HepG2 (cell line): ENCODE results near the gene MYL11. TPM values are rescaled to one million over a fixed set of nuclear protein-coding genes. Genes with fewer than 3 reads are reported as not detected.
A peak's percentile ranks its signal among the peaks of the same experiment; 100 is the strongest.
"Not testable (repeated sequence)": the region's sequence is repeated elsewhere in the genome, so short reads cannot be mapped to it uniquely, and the experiment has no call there.

ENCODE experiments used
- ATAC-seq: fragments of 200-7000 bp; cut with Tn5 transposase; 3 replicates; pipeline ENCODE4 v1.9.1; 2020; ENCODE audit warnings: mild to moderate bottlenecking, moderate library complexity
- BruUV-seq: library from RNA; stranded (reverse); fragments of 400-500 nt; replicated peaks from 2 replicates; lab custom pipeline; 2021; lab: Mats Ljungman, UMichigan
- CTCF ChIA-PET: fragments of 300-600 bp; formaldehyde crosslinking; extraction: SDS; loops from one replicate; lab custom pipeline; 2021; ENCODE audit warnings: low total read pairs, inconsistent platforms, low intra/inter-chr PET ratio; lab: Yijun Ruan, JAX
- POLR2A ChIA-PET: fragments of 350-600 bp; sonication (Branson Sonifier 250); formaldehyde crosslinking; loops from one replicate; lab custom pipeline; 2020; ENCODE audit warnings: antibody characterized with exemption, inconsistent platforms; lab: Yijun Ruan, JAX
- DNase-seq: peaks from one replicate; pipeline ENCODE4 v3.0.0-alpha.2; 2015; ENCODE audit warnings: low spot score
- FAIRE-seq: peaks from 3 replicates; lab custom pipeline; 2011; peaks lifted over from hg19 to GRCh38; lab: Jason Lieb, UNC
- H2AFZ ChIP-seq: one replicate; pipeline ENCODE4 v1.6.1; 2011; ENCODE audit warnings: low read length, inconsistent platforms
- H3K27ac ChIP-seq: fragments of 300-600 bp; 3 replicates; pipeline ENCODE4 v1.8.0; 2011; ENCODE audit warnings: mixed run types, mild to moderate bottlenecking, mixed read lengths, low read length, inconsistent platforms; ENCODE audit not compliant: insufficient read depth; ENCODE audit errors: extremely low read length
- H3K27me3 ChIP-seq, 2 experiments: fragments of 200-600 bp in 1 of 2; 2 replicates in 1 of 2; 3 replicates in 1 of 2; pipeline versions ENCODE4 v1.6.0 to v1.8.0; 2011; ENCODE audit warnings: low read length in 2 of 2, mild to moderate bottlenecking in 2 of 2, moderate library complexity in 2 of 2, inconsistent platforms in 1 of 2; ENCODE audit not compliant: insufficient read depth in 2 of 2, control insufficient read depth in 1 of 2
- H3K36me3 ChIP-seq, 2 experiments: fragments of 200-600 bp in 1 of 2; replicated peaks in 1 of 2; 2 replicates in 1 of 2; 3 replicates in 1 of 2; pipeline versions ENCODE4 v1.5.1 to v1.8.0; 2011; ENCODE audit warnings: low read length in 2 of 2, inconsistent platforms in 1 of 2; ENCODE audit not compliant: insufficient read depth in 2 of 2, control insufficient read depth in 1 of 2
- H3K4me1 ChIP-seq: 2 replicates; pipeline ENCODE4 v1.5.1; 2012; ENCODE audit warnings: low read length, inconsistent platforms; ENCODE audit not compliant: insufficient read depth
- H3K4me2 ChIP-seq: 2 replicates; pipeline ENCODE4 v1.6.0; 2011; ENCODE audit warnings: low read depth, low read length, inconsistent platforms
- H3K4me3 ChIP-seq, 3 experiments: fragments of 200-600 bp in 1 of 3; sonication (generic), shearing (Covaris generic) in 1 of 3; replicated peaks in 1 of 3; 2 replicates each; pipeline ENCODE4 v1.5.1; 2011 to 2016; ENCODE audit warnings: low read length in 3 of 3, inconsistent platforms in 2 of 3, low read depth in 2 of 3, mild to moderate bottlenecking in 2 of 3, control low read depth in 1 of 3, mixed read lengths in 1 of 3; ENCODE audit not compliant: insufficient read depth in 1 of 3
- H3K79me2 ChIP-seq: one replicate; pipeline ENCODE4 v1.6.1; 2011; ENCODE audit warnings: low read length, inconsistent platforms; ENCODE audit not compliant: insufficient read depth
- H3K9ac ChIP-seq: 2 replicates; pipeline ENCODE4 v1.6.0; 2011; ENCODE audit warnings: mild to moderate bottlenecking, low read depth, low read length, inconsistent platforms; ENCODE audit not compliant: insufficient read depth
- H3K9me3 ChIP-seq: 2 replicates; pipeline ENCODE4 v1.5.1; 2012; ENCODE audit warnings: mild to moderate bottlenecking, low read length
- H4K20me1 ChIP-seq: 2 replicates; pipeline ENCODE4 v1.6.0; 2011; ENCODE audit warnings: inconsistent platforms, mild to moderate bottlenecking, low read length, moderate library complexity; ENCODE audit not compliant: insufficient read depth
- FOXP1 ChIP-seq, 2 experiments: fragments of 450-650 bp in 1 of 2; IDR thresholded peaks; 2 replicates each; pipeline ENCODE4 v1.6.1; 2017 to 2018; ENCODE audit warnings: antibody characterized with exemption in 1 of 2
- NFE2L1 ChIP-seq: sonication (generic); formaldehyde crosslinking; IDR thresholded peaks from 2 replicates; pipeline ENCODE4 v1.4.0; 2020; ENCODE audit warnings: missing genetic modification reagents, mild to moderate bottlenecking, borderline replicate concordance
- ZBTB33 ChIP-seq: sonication (generic); formaldehyde crosslinking; IDR thresholded peaks from 2 replicates; pipeline ENCODE4 v1.4.0; 2020; ENCODE audit warnings: missing genetic modification reagents
- ZNF136 ChIP-seq: sonication (generic); formaldehyde crosslinking; IDR thresholded peaks from 2 replicates; pipeline ENCODE4 v1.8.1; 2022; ENCODE audit warnings: low read depth, mild to moderate bottlenecking, moderate library complexity, missing genetic modification reagents
- ZNF770 ChIP-seq: sonication (generic); formaldehyde crosslinking; IDR thresholded peaks from 2 replicates; pipeline ENCODE4 v1.5.0; 2020; ENCODE audit warnings: mild to moderate bottlenecking, missing genetic modification reagents
- WGBS: methylation state at CpG from one replicate; pipeline ENCODE4 v1.1.6; 2017; ENCODE audit warnings: low lambda C conversion rate; 5-methylcytosine and 5-hydroxymethylcytosine counted together
- in situ Hi-C: cut with HindIII; loops from 2 replicates; pipeline ENCODE4 v1.10.0; 2017; ENCODE audit warnings: low pct_unique_long_range_greater_than_20kb; ENCODE audit not compliant: extremely low pct_ligation_motif_present
- intact Hi-C: fragments of 100-400 bp; cut with micrococcal nuclease; formaldehyde crosslinking; loops from one replicate; pipeline ENCODE4 v1.10.0; 2022; ENCODE audit not compliant: unreplicated experiment
- polyA plus RNA-seq, 8 experiments: library from polyadenylated mRNA; depleted of rRNA in 3 of 8; stranded (reverse) in 7 of 8; unstranded in 1 of 8; fragments of >200 nt; fragmentation: Illumina TruSeq in 4 of 8; extraction: Trizol in 4 of 8; gene quantifications; 2 replicates each; pipeline versions ENCODE4 v1.2.1 to v1.2.3, GENCODE V29; 2011 to 2016; ENCODE audit warnings: low read depth in 4 of 8, missing spikeins in 1 of 8, mixed read lengths in 1 of 8; ENCODE audit not compliant: insufficient read depth in 1 of 8
- total RNA-seq, 5 experiments: library from RNA; depleted of rRNA; stranded (reverse); fragments of >200 nt; fragmentation: Illumina TruSeq; extraction: Trizol; gene quantifications; 2 replicates each; pipeline ENCODE4 v1.2.3, GENCODE V29; 2016; ENCODE audit warnings: low read depth in 1 of 5

The MYL11 gene
- total and polyA plus RNA-seq, 2 of the 13 experiments (the other 11 are each of a cell fraction or from before 2014, with no cell fraction given) = not detected

GRCh38 chr16:30335598-30336474, 38.8 kb upstream of the MYL11 start (continued):
- TF ChIP-seq ZNF136 (CRISPR knock-in tag) (0 out of 2 replicates have a peak, but pooled peaks have one; percentile 74), NFE2L1 (CRISPR knock-in tag) (no peak), FOXP1 (IDR thresholded peaks at IDR 0.05) (no peak), FOXP1 (CRISPR knock-in tag; IDR thresholded peaks at IDR 0.05) (peak; percentile 21; the same call in 1 of the 2 replicates)

GRCh38 chr16:30337964-30338357, 36.6 kb upstream of the MYL11 start:
- FAIRE-seq, H3K36me3 ChIP-seq, H4K20me1 ChIP-seq, intact Hi-C loops, POLR2A ChIA-PET, H3K9me3 ChIP-seq, DNase-seq, BruUV-seq, CTCF ChIA-PET, H3K9ac ChIP-seq, ATAC-seq, H3K27me3 ChIP-seq, H2AFZ ChIP-seq: not testable (repeated sequence)
- in situ Hi-C loops = loop anchor here (25.0 kb wide), 1 partner anchor 751 kb away; no protein-coding TSS in a partner anchor
- WGBS = 95% methylated on average over 9 of the region's 10 CpGs
- H3K4me3 ChIP-seq = peak overlapping the region in 1 of 3 experiments; percentile 95; a peak in 1 of 6 replicates
- peak overlapping the region; percentile 100 for H3K4me2 ChIP-seq
- H3K79me2 ChIP-seq = peaks cover 42% of the 10 kb centered on the region
- peaks cover 46% of the 10 kb centered on the region for H3K4me1 ChIP-seq
- peak overlapping the region; percentile 40 for H3K27ac ChIP-seq
- TF ChIP-seq ZNF770 (CRISPR knock-in tag) = 0 out of 2 replicates have a peak, but pooled peaks have one; percentile 49
- TF ChIP-seq ZBTB33 (CRISPR knock-in tag) = peak; percentile 60
- TF ChIP-seq, all 625 proteins: peak for 2; not testable (repeated sequence) for 623

GRCh38 chr16:30338715-30339114, 35.9 kb upstream of the MYL11 start:
- H3K27me3 ChIP-seq, H3K4me3 ChIP-seq, ATAC-seq, H4K20me1 ChIP-seq, H3K9me3 ChIP-seq, POLR2A ChIA-PET, CTCF ChIA-PET, DNase-seq, intact Hi-C loops, FAIRE-seq, BruUV-seq, H2AFZ ChIP-seq, H3K9ac ChIP-seq: not testable (repeated sequence)
- H3K36me3 ChIP-seq = peaks cover 3 to 11% of the 10 kb centered on the region in 2 experiments; a peak in 2 of 5 replicates
- in situ Hi-C loops = loop anchor here (25.0 kb wide), 1 partner anchor 751 kb away; no protein-coding TSS in a partner anchor
- 89% methylated on average over 3 of the region's 5 CpGs for WGBS
- peak overlapping the region; percentile 20 for H3K27ac ChIP-seq
- 0 out of 2 replicates have a peak overlapping the region, but pooled peaks have one; percentile 100 for H3K4me2 ChIP-seq
- peaks cover 46% of the 10 kb centered on the region for H3K4me1 ChIP-seq
- H3K79me2 ChIP-seq = peaks cover 38% of the 10 kb centered on the region
